GM12875 (cell line): Measurements from ENCODE around the gene CRADD.

ENCODE experiments used
- H3K4me3 ChIP-seq: one replicate; pipeline ENCODE4 v1.5.1; 2011; ENCODE audit warnings: low read depth, low read length, control low read depth
- CTCF ChIP-seq: IDR thresholded peaks from 2 replicates; pipeline ENCODE4 v1.5.1; 2011; ENCODE audit warnings: low read depth, mild to moderate bottlenecking, control low read depth, inconsistent platforms, low read length, moderate library complexity, borderline replicate concordance; ENCODE audit not compliant: insufficient read depth

Gene CRADD

GRCh38 chr12:93642751-93643150 lies 34.4 kb upstream of the CRADD start:
- TF ChIP-seq CTCF, result no peak
- no peak overlapping the region for H3K4me3 ChIP-seq

GRCh38 chr12:93645702-93646101 lies 31.5 kb upstream of the CRADD start:
- TF ChIP-seq CTCF, result no peak
- no peak overlapping the region for H3K4me3 ChIP-seq

GRCh38 chr12:93650626-93651025 lies 26.5 kb upstream of the CRADD start:
- H3K4me3 ChIP-seq, result no peak overlapping the region
- no peak for TF ChIP-seq CTCF

GRCh38 chr12:93653079-93653478 lies 24.1 kb upstream of the CRADD start:
- H3K4me3 ChIP-seq, result no peak overlapping the region
- no peak for TF ChIP-seq CTCF

- no peak overlapping the region for H3K4me3 ChIP-seq
- no peak for TF ChIP-seq CTCF
Observed at GRCh38 chr12:93653712-93654111, 23.5 kb upstream of the CRADD start.

- H3K4me3 ChIP-seq, result no peak overlapping the region
- no peak for TF ChIP-seq CTCF
Observed at GRCh38 chr12:93654421-93654820, 22.8 kb upstream of the CRADD start.

GRCh38 chr12:93657071-93657470 lies 20.1 kb upstream of the CRADD start:
- H3K4me3 ChIP-seq, result no peak overlapping the region
- TF ChIP-seq CTCF, result no peak
